ENCODE measurements around the gene ANKRD33B.
A peak's percentile ranks its signal among the peaks of the same experiment; 100 is the strongest.

Gene ANKRD33B

DNA sequence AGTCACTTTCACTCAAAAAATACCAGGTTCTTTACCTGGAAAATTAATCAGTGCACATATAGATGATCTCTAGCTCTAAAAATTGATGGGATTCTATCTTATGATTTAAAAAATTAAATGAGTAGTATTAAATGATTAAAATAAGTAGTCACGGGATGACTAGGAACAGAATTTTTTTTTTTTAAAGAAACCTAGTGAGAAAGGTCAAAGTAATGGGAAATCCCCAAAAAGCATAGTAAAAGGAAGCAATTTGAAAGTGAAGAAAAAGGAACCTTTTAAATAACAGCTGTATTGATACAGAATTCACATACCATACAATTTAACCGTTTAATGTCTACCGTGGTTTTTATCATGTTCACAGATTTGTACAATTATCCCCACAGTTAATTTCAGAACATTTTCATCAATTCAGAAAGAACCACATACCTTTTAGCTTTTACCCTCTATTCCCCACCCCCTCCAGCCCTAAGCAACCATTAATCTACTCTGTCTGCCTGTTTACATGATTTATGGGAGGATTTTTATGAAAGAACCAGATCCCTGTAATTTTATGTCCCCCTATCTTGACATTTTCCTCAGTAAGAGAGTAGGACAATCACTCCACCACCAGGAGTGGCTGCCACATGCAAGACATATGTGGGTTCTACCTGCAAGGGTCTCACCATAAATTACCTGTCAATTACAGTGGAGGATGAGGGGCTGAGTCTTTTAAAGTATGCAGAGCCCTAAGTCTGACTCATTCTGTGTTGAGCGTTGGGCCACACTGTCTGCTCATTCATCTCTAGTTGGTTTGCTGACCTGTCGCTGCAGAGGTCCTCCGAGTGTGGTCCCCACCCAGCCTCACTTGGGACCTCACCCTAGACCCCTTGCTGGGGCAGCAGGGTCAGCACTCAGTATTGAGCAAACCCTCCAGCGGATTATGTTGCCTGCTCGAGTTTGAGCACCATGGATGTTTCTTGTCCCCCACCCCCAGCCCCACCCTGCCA is 16.0 kb downstream of the ANKRD33B start:
- no peak for DNase-seq

DNA sequence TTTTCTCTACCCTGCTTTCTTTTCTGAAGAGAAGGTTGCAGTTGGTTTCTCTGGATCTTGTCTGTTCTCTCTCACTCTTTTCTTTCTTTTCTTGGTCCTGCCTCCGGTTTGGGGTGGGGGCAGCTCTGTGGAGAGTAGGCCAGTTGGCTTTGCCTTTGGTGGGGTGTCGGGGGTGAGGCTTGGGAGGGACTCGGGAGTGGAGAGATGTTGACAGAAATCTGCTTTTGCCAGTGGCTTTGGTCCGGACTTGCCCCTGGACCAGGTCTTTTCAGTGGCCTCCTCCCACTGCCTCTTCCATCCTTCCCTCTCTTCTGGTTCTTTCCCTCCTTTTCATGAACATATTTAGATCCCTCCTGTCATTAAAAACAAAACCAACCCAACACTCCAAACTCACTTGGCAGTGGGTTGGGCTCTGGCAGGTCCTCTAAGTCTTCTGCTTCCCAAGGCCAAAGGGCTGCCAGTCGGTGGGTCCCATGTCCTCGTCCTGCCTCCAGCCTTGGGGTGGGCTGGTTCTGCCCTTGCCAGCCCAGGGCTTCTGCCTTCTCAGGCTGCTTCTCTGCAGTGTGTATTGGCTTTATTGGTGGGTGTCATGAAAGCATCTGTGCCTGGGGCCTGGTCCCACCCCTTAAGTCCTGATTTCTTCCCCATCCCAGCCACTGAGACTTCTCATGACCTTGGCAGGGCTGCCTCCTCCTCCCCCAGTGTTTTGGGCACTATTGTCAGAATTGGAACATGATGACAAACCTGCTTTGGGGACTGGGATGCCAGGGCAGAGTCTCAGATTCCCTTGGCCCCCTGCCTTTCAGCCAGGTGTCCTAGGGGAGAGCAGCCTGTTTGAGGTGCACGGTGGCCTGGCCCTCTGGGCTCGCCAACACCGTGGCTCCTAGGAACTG is 16.9 kb downstream of the ANKRD33B start:
- no peak for DNase-seq

DNA sequence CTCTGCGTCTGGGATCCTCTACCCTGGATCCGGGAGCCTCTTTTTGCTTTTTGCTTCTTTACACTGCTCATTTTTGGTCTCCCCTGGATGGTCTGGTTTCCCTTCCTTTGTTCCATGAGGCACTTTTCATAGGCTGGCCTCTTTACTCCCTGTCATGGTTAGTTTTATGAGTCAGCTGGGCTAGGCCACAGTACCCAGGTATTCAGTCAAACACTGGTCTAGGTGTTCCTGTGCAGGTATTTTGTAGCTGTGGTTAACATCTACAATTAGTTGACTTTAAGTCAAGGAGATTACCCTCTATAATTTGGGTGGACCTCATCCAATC is 17.5 kb downstream of the ANKRD33B start:
- DNase-seq, result no peak

DNA sequence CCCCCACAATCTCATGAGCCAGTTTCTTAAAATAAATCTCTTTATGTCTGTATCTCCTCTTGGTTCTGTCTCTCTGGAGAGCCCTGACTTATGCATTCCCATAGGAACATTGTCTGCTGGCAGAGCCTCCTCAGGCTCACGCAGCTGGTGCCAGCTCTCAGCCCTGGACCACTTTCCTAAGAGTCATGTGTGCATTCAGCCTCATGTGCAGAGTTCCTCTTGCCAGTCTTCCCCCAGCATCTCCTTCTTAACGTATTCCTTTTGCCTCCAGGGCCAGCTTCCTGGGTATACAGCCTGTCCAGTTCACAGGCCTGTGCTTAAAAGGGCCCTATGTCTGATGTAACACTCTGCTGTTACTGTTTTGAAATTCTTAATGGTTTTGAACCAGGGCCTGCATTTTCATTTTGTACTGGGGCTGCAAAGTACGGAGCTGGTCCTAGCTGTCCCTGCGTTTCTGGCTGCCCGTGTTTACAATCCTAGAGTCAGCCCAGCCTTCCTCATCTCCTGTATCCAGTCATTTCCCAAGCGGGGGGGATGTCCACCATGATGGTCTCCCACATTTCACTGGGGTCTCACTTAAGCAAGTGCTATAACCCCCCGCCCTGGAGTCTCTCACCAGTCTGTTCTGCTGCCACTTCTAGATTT is 18.1 kb downstream of the ANKRD33B start:
- DNase-seq, result peak in 1 of 2 experiments; percentile 25

DNA sequence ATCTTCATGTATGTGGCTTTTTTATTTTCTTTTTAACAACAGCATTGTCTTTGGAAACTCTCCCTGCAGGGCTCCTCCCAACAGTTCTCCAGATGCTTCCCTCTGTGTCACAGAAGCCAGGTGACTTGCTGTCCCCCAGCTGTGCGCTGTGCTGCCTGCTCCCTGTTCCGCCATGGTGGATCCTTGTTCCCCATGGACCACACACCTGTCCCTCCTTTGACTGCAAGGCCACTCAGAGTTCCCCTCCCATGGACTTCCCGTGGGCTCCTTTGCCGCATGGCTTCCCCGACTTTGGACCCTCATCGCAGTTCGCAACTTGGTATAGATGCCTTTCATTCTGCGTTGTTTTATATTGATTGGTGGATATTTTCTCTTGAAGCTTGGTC is 18.6 kb downstream of the ANKRD33B start:
- DNase-seq, result peak in 1 of 2 experiments; percentile 19

DNA sequence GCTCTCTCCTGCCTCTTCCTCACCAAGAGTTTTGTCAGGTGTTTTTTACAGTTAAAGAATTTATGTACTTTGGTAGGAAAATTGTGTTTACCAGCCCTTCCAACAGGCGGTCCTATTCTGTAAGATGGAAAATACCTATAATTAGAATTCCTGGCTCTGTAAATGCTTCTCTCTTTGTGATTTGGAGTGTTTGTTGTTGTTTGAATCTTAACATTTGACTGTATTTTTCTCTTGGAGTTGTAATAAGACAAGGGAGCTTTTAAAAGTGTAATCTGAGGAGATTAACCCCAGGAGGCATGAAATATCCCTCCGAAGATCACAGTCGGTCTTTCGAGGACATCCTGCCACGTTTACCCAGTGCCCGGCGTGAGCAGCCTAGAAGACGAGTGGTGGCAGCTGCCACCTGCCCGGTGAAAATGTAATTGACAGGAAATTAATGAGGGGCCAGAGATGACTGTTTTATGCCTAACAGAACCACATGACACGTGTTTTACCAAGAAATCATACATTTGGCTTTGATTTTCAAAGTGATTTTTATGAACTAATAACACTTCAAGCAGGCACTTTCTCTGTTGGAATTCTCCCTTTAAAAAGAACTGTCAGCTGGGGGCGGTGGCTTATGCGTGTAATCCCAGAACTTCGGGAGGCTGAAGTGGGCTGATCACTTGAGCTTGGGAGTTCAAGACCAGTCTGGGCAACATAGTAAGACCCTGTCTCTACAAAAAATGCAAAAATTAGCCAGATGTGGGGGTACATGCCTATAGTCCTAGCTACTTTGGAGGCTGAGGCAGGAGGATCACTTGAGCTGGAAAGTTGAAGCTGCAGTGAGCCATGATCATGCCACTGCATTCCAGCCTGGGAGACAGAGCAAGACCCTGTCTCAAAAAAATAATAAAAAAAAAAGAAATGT is 20.0 kb downstream of the ANKRD33B start:
- peak; percentile 95 to 98 for DNase-seq

DNA sequence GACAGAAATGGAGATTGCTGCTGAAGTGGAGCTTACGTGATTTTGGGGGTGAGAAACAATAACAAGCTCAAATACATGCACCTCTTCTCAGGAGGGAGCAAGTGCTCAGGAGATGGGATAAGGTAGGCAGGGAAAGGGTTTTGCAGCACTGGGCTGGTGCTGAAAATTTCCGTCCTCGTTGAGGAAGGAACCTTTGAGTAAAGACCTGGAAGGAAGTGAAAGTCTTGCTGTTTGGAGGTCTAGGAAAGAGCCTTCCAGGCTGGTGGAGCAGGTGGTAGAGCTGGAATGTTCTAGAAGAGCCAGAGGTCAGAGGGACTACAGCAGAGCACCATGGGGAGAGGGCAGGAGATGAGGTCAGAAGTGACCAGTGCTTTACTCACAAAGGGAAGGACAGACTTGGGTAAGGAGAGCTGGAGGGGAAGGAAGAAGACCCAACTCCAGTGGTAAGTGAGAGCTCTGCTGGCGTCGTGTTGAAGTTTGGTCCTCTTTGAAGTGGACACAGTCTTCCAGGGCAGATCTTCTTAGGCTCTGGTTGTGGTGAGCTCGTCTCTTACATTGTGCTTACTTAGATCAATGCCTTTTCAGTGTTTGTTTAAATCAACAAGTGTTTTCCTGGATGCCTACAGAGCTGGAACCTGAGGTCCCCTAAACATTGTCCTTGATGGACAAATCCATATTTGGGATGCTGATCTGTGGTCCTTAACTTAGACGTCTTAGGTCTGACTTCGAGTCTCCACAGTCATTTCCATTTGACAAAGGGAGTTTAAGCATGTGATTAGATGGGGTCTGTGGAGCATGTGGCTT is 21.0 kb downstream of the ANKRD33B start:
- no peak for DNase-seq

DNA sequence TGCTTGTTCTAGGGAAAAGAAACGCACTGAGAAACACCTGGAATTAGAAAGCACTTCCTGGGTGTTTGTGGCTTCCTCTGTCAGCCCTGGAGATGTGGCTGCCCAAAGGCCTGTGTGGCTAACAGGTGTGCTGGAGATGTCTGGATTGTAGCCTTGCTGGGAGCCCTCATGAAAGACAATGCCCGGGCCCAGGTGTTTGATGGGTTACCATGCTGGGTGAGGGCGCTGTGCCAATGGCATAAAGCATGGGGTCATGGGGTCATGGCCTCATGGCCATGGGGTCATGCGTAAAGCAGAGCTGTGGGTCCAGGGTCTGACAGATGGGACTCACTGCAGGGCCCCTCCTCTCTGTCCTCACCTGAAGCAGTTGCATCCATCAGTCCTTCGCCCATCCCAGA is 21.6 kb downstream of the ANKRD33B start:
- no peak for DNase-seq

DNA sequence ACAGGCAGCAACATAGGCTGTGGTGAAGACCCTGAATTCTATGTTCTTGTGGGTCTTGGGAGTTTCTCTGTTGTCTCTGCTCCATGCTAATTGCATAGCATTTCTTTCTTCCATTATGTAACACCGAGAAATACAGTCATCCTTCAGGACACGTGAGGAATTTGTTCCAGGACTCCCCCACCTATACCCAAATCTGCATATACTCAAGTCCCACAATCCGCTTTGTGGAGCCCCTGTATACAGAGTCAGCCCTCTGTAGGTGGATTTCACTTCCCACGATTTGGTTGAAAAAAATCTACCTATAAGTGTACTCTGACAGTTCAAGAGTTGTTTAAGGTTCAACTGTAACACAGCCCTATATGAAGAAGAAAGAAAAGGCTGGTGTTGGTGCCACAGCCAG is 22.1 kb downstream of the ANKRD33B start:
- no peak for DNase-seq

DNA sequence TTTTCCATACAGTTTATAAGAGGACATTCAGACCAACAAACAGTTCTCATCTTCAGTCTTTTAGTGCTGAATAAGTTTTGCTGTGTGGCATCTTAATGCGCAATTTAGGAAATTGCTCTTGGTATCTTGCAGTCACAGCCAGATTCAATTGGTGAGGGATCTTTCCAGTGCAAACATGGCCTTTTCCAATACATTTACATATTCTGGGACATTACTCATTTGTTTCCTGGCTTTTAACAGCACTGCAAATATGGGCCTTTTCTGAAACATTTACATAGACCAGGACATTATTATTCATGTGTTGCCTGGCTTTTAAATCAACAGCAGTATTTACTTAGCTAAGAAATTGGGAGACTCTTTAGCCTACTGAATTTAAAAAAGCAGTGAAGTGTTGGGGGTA is 22.7 kb downstream of the ANKRD33B start:
- no peak for DNase-seq

DNA sequence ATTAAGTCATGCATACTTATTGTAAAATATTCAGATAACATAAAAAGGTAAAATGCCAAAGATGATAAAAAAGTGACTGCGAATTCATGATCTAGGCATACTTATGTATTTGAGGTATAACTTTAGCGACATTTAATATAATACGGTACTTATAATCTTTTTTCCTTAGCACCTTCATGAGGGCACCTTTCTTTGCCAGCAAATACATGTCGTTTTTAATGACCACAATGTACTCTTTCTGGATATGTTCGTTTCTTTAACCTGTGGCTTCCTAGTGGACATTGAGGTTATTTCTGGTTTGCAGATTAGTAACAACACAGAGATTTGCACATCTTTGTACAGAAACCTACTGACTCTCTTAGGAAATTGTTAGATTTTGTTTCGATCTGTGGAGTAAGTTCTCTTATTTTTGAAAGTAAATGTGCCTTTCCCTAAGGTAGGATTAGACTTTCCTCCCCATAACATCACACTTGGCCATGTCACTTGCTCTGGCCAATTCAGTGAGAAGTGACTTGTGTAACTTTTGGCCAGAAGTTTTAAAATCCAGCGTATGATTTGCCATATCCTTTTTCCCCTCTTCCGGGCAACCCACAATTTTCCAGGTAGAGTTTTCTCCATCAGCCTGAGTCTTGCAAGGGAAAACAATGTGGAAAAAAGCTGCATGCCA is 24.4 kb downstream of the ANKRD33B start:
- DNase-seq, result no peak

DNA sequence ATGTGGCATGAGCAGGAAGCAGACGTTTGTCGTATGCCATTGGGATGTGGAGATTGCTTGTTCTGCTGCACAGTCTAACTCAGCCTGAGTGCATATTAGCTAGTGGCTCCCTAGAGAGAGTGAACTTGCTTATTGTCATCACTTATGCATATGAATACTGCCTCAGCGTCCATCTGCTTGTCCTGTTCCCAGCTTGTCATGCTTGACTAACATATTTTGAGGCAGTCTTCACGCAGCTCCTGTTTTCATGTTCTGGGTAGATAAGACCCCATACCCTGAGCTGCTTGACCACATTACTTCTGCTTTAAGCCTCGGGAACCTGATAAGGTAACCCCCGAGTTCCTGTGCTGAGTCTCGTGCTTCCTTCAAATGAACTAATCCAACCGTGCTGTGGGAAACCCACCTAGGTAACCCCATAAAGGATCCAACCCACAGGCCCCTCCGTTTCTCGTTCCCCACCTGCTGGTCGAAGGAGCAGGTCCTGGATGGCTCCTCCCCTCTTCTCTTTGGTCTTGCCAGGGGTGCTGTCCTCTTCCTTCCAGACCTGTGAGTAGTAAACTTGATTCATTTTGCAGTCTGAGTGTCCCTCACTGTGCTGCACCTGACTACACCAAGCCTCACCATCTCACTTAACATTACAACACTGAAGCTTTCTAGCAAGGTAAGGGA is 25.0 kb downstream of the ANKRD33B start:
- peak; percentile 18 to 74 for DNase-seq

DNA sequence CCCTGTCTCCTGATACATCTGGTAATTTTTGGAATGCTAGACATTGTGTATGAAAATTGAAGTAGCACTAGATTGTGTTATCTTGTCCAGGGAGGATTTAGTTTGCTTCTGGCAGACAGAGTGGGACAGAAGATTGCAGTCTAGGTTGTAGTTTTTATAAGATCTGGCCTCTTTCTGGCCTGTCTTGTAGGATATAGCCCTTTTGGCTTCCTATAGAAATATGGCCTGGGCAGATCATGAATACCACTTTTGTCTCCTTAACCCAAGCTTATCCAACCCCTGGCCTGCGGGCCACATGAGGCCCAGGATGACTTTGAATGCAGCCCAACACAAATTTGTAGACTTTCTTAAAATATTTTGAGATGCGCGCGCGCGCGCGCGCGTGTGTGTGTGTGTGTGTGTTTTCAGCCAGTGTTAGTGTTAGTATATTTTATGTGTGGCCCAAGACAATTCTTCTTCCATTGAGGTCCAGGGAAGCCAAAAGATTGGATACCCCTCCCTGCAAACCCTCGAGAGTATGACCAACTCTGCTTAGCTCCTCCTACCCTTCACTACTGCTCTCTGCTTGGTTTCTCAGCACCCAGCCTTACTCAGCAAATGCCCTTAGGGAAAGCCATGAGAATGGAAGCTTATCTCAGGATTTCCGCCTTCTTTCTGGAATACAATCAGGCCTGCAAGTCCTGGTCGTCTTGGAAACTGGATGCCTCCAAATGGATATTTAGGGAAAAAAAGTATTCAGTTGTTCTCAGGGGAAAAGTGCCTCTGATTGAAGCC is 26.5 kb downstream of the ANKRD33B start:
- DNase-seq, result peak in 1 of 2 experiments; percentile 32

DNA sequence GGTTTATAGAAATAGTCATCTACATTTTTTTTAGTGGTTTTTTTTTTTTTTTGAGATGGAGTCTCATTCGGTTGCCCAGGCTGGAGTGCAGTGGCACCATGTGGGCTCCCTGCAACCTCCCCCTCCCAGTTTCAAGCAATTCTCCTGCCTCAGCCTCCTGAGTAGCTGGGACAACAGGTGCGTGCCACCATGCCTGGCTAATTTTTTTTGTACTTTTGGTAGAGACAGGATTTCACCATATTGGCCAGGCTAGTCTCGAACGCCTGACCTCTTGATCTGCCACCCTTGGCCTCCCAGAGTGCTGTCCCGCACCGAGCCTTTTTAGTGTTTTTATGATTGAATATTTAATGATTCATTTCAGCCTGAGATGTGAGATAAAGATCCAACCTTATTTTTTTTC is 27.3 kb downstream of the ANKRD33B start:
- DNase-seq, result no peak

DNA sequence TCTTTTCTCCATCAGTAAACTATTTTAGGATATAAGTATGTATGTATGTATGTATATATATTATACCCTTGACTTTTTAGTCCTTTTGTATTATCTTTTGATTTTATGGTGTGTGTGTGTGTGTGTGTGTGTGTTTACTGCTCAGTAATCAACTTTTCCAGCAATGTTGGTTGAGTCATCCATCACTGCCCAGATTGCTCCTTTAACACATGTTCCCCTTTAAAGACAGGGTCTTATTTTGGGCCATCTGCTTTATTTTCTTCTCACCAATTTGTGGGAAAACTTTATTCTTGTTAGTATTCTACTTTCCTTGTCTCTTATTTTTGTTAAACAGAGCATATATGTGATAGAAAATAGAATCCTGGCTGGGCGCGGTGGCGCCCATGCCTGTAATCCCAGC is 28.1 kb downstream of the ANKRD33B start:
- DNase-seq, result peak in 1 of 2 experiments; percentile 58

DNA sequence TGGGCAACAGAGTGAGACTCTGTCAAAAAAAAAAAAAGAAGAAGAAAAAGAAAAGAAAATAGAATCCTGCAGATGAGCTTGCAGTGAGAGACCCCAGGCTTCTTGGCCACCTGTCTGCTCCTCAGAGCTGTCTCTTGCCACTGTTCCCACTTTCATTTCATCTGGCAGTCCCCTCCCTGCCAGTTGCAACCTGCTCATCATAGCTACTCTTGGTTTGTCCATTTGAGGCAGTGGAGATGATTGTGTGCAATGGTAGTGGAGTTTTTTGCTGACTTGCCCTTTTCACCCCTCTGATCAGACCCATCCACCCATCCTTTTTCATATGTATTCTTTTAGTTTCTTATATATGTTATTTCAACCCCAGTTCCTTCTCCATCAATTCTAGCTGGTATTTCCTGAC is 28.7 kb downstream of the ANKRD33B start:
- DNase-seq, result peak in 1 of 2 experiments; percentile 67

DNA sequence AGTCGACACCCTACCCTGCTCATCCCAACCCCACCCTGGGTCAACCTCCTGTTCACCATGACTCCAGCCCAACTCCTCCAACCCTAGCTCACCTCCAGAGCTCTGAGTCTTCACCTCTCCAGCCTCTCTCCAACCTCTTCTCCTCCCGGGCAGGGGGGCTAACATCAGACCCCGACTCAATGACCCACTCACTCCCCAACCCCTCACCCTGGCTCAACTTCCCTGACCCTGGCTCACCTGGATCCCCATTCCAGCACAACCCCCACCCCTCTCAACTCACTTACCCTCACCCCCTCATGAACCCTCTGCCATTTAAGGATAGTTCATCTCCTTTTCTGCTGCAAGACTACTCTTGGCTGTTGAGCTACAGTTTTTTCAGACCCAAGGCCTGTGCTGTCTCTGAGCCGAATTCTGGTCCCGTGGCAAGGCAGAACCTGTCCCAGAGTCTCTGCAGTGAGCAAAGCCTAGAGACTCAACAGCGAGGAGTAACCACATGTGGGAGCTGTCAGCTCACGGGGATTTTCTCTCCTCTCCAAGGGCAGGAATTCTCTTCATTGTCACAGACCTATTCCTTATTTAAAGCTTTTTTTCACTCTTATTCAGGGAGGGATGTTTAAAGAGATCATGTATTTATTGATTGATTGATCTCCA is 29.8 kb downstream of the ANKRD33B start:
- DNase-seq, result no peak

DNA sequence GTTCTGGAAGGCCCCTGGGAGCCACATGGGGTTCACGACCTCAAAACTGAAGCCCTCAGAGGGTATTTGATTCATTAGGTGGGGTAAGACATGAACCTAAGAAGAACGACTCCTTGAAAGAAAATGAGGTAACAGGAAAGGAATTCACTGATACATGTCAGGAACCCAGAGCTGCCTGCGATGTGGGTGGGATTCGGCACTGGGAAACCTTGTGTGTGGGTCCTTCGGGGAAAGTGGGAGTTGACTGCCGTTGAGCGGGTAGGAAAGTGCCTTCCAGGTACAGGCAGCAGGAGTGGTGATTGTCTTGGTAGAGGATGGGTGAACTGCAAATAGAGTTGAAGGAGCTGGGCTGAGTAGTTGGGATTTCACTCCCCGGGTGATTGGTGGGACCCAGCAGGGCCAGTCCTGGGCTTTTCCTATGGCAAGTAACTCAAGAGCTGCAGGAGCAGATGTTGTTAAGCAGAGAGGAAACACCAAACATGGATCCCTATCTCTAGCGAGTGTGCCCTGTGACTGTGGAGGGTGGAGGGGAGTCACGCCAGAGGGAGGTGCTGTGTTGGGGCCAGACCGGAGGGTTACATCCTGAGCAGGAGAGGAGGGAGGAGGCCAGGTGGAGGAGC is 30.8 kb downstream of the ANKRD33B start:
- peak; percentile 62 to 83 for DNase-seq
